HepG2 (cell line): Measurements from ENCODE around the gene EMC1. TPM values are rescaled to one million over a fixed set of nuclear protein-coding genes. Genes with fewer than 3 reads are reported as not detected.

Experiments
- ARHGAP35 ChIP-seq: sonication (generic); formaldehyde crosslinking; IDR thresholded peaks from 2 replicates; pipeline ENCODE4 v1.9.0; 2022; ENCODE audit warnings: mild to moderate bottlenecking, inconsistent platforms, moderate library complexity, missing genetic modification reagents, borderline replicate concordance
- FOXA1 ChIP-seq, 2 experiments: fragments of 450-650 bp in 1 of 2; sonication (generic) in 1 of 2; formaldehyde crosslinking in 1 of 2; IDR thresholded peaks; 2 replicates each; pipeline versions ENCODE4 v1.4.0 to v1.6.1; 2016 to 2020; ENCODE audit warnings: missing genetic modification reagents in 1 of 2
- FOXK1 ChIP-seq: sonication (generic); formaldehyde crosslinking; IDR thresholded peaks from 2 replicates; pipeline ENCODE4 v1.4.0; 2020; ENCODE audit warnings: low read depth, missing genetic modification reagents, borderline replicate concordance
- GABPA ChIP-seq, 2 experiments: IDR thresholded peaks; 2 replicates each; pipeline ENCODE4 v1.6.1; 2011 to 2016; ENCODE audit warnings: low read depth in 2 of 2, low read length in 1 of 2, missing biosample characterization in 1 of 2, missing genetic modification characterization in 1 of 2
- MTF1 ChIP-seq: sonication (generic); formaldehyde crosslinking; IDR thresholded peaks from 2 replicates; pipeline ENCODE4 v1.5.0; 2020; ENCODE audit warnings: missing genetic modification reagents
- RAD51 ChIP-seq: fragments of 450-650 bp; IDR thresholded peaks from 2 replicates; pipeline ENCODE4 v1.6.1; 2016; ENCODE audit warnings: borderline replicate concordance
- SIN3A ChIP-seq: IDR thresholded peaks from 2 replicates; pipeline ENCODE4 v1.6.1; 2011; ENCODE audit warnings: low read depth, mild to moderate bottlenecking, control low read depth, low read length, borderline replicate concordance
- TBL1XR1 ChIP-seq: fragments of 150-350 bp; IDR thresholded peaks from 2 replicates; pipeline ENCODE4 v1.6.1; 2014; ENCODE audit warnings: borderline replicate concordance, low read length; ENCODE audit not compliant: partially characterized antibody
- ZNF326 ChIP-seq: sonication (generic); formaldehyde crosslinking; IDR thresholded peaks from 2 replicates; pipeline ENCODE4 v1.4.0; 2020; ENCODE audit warnings: missing genetic modification reagents, borderline replicate concordance
- ZNF33B ChIP-seq: sonication (generic); formaldehyde crosslinking; IDR thresholded peaks from 2 replicates; pipeline ENCODE4 v1.5.1; 2020; ENCODE audit warnings: mild to moderate bottlenecking, missing genetic modification reagents
- ZNF777 ChIP-seq: sonication (generic); formaldehyde crosslinking; IDR thresholded peaks from 2 replicates; pipeline ENCODE4 v1.4.0; 2020; ENCODE audit warnings: missing genetic modification reagents
- polyA plus RNA-seq, 8 experiments: library from polyadenylated mRNA; depleted of rRNA in 3 of 8; stranded (reverse) in 7 of 8; unstranded in 1 of 8; fragments of >200 nt; fragmentation: Illumina TruSeq in 4 of 8; extraction: Trizol in 4 of 8; gene quantifications; 2 replicates each; pipeline versions ENCODE4 v1.2.1 to v1.2.3, GENCODE V29; 2011 to 2016; ENCODE audit warnings: low read depth in 4 of 8, missing spikeins in 1 of 8, mixed read lengths in 1 of 8; ENCODE audit not compliant: insufficient read depth in 1 of 8
- total RNA-seq, 5 experiments: library from RNA; depleted of rRNA; stranded (reverse); fragments of >200 nt; fragmentation: Illumina TruSeq; extraction: Trizol; gene quantifications; 2 replicates each; pipeline ENCODE4 v1.2.3, GENCODE V29; 2016; ENCODE audit warnings: low read depth in 1 of 5
- TF ChIP-seq, protein P1 (sequence below): sonication (generic); formaldehyde crosslinking; IDR thresholded peaks from one replicate; pipeline ENCODE4 v1.5.1; 2020; ENCODE audit warnings: mild to moderate bottlenecking, missing genetic modification reagents; ENCODE audit errors: not compliant biosample characterization
- TF ChIP-seq, protein P2 (sequence below): sonication (generic); formaldehyde crosslinking; IDR thresholded peaks from 2 replicates; pipeline ENCODE4 v1.9.0; 2021; ENCODE audit warnings: missing genetic modification reagents, mild to moderate bottlenecking, borderline replicate concordance
- TF ChIP-seq, protein P3 (sequence below): sonication (generic); formaldehyde crosslinking; IDR thresholded peaks from 2 replicates; pipeline ENCODE4 v1.8.0; 2022; ENCODE audit warnings: missing genetic modification reagents, mild to moderate bottlenecking, moderate library complexity, borderline replicate concordance

EMC1 gene
- total and polyA plus RNA-seq, 2 of the 13 experiments (the other 11 are each of a cell fraction or from before 2014, with no cell fraction given): 38.0 to 61.3 TPM

DNA sequence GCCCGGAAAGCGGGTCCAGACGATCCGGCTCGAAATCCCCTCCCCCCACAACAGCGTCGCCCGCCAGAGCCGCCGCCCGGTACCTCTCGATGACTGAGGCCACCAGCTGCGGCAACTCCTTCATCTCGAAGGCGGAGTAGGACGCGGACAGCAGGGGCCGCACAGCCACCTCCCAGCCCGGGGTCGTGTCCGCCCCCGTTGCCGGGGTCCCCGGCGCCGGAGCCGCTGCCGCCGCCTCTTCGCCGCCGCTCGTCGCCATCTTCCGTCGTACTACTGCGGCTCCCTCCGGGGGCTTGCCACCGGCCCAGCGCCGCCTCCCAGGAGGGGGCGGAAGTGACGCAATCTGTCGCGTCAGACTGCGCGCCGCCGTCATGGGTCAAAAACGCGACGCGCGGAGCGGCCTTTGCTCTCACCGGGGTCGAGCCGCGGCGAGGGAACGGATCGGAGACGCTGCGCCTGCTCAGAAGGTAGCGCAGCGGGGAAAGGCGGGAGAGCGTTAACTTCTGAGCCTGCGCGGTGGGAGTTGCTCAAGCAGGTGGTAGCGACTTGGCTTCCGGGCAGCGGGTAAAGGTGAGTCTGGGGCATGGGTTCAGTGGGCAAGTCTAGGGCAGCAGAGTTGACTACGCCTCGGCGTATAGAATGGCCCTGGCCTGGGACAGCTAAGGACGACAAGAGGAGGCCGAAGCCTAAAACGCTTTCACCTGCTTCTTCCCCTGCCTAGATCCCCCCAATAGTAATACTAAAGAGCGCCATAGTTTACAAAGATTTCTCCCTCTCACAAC, 41.1 kb downstream of the EMC1 start, which contains the start of gene UBR4 (continued):
- TF ChIP-seq, protein P1, sequence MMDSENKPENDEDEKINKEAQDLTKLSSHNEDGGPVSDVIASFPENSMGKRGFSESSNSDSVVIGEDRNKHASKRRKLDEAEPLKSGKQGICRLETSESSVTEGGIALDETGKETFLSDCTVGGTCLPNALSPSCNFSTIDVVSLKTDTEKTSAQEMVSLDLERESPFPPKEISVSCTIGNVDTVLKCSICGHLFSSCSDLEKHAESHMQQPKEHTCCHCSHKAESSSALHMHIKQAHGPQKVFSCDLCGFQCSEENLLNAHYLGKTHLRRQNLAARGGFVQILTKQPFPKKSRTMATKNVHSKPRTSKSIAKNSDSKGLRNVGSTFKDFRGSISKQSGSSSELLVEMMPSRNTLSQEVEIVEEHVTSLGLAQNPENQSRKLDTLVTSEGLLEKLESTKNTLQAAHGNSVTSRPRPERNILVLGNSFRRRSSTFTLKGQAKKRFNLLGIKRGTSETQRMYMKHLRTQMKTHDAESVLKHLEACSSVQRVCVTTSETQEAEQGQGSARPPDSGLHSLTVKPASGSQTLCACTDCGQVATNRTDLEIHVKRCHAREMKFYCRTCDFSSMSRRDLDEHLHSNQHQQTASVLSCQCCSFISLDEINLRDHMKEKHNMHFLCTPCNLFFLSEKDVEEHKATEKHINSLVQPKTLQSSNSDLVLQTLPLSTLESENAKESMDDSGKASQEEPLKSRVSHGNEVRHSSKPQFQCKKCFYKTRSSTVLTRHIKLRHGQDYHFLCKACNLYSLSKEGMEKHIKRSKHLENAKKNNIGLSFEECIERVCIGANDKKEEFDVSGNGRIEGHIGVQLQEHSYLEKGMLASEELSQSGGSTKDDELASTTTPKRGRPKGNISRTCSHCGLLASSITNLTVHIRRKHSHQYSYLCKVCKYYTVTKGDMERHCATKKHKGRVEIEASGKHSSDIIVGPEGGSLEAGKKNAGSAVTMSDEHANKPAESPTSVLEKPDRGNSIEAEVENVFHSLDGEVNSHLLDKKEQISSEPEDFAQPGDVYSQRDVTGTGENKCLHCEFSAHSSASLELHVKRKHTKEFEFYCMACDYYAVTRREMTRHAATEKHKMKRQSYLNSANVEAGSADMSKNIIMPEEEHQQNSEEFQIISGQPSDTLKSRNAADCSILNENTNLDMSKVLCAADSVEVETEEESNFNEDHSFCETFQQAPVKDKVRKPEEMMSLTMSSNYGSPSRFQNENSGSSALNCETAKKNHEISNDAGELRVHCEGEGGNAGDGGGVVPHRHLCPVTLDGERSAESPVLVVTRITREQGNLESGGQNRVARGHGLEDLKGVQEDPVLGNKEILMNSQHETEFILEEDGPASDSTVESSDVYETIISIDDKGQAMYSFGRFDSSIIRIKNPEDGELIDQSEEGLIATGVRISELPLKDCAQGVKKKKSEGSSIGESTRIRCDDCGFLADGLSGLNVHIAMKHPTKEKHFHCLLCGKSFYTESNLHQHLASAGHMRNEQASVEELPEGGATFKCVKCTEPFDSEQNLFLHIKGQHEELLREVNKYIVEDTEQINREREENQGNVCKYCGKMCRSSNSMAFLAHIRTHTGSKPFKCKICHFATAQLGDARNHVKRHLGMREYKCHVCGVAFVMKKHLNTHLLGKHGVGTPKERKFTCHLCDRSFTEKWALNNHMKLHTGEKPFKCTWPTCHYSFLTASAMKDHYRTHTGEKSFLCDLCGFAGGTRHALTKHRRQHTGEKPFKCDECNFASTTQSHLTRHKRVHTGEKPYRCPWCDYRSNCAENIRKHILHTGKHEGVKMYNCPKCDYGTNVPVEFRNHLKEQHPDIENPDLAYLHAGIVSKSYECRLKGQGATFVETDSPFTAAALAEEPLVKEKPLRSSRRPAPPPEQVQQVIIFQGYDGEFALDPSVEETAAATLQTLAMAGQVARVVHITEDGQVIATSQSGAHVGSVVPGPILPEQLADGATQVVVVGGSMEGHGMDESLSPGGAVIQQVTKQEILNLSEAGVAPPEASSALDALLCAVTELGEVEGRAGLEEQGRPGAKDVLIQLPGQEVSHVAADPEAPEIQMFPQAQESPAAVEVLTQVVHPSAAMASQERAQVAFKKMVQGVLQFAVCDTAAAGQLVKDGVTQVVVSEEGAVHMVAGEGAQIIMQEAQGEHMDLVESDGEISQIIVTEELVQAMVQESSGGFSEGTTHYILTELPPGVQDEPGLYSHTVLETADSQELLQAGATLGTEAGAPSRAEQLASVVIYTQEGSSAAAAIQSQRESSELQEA (CRISPR knock-in tag): peak; percentile 65
- TF ChIP-seq FOXK1 (CRISPR knock-in tag) (peak; percentile 93; the same call in 1 of the 2 replicates), FOXA1 (IDR thresholded peaks at IDR 0.05) (no peak), FOXA1 (CRISPR knock-in tag; IDR thresholded peaks at IDR 0.05) (peak; percentile 37; the same call in 1 of the 2 replicates), GABPA (IDR thresholded peaks at IDR 0.05; ENCODE audit: low read depth, low read length) (peak; percentile 80), GABPA (CRISPR knock-in tag; IDR thresholded peaks at IDR 0.05; ENCODE audit: low read depth) (peak; percentile 95), ZNF326 (CRISPR knock-in tag) (no peak), SIN3A (peak; percentile 80; the same call in 1 of the 2 replicates), ZNF777 (CRISPR knock-in tag) (no peak), RAD51 (no peak), ZNF33B (CRISPR knock-in tag) (no peak), MTF1 (0 out of 2 replicates have a peak, but pooled peaks have one; percentile 67), ARHGAP35 (no peak; the same call in 1 of the 2 replicates), TBL1XR1 (peak; percentile 14)
- TF ChIP-seq, protein P2, sequence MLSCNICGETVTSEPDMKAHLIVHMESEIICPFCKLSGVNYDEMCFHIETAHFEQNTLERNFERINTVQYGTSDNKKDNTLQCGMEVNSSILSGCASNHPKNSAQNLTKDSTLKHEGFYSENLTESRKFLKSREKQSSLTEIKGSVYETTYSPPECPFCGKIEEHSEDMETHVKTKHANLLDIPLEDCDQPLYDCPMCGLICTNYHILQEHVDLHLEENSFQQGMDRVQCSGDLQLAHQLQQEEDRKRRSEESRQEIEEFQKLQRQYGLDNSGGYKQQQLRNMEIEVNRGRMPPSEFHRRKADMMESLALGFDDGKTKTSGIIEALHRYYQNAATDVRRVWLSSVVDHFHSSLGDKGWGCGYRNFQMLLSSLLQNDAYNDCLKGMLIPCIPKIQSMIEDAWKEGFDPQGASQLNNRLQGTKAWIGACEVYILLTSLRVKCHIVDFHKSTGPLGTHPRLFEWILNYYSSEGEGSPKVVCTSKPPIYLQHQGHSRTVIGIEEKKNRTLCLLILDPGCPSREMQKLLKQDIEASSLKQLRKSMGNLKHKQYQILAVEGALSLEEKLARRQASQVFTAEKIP (CRISPR knock-in tag): no peak
- TF ChIP-seq, protein P3, sequence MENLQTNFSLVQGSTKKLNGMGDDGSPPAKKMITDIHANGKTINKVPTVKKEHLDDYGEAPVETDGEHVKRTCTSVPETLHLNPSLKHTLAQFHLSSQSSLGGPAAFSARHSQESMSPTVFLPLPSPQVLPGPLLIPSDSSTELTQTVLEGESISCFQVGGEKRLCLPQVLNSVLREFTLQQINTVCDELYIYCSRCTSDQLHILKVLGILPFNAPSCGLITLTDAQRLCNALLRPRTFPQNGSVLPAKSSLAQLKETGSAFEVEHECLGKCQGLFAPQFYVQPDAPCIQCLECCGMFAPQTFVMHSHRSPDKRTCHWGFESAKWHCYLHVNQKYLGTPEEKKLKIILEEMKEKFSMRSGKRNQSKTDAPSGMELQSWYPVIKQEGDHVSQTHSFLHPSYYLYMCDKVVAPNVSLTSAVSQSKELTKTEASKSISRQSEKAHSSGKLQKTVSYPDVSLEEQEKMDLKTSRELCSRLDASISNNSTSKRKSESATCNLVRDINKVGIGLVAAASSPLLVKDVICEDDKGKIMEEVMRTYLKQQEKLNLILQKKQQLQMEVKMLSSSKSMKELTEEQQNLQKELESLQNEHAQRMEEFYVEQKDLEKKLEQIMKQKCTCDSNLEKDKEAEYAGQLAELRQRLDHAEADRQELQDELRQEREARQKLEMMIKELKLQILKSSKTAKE (CRISPR knock-in tag): peak; percentile 85
